Stimulated activated CD4-positive, alpha-beta T cell treated with anti-CD3 and anti-CD28 coated beads, TNF-alpha, amount 100 ng/mL, for 24 hours (primary cell): Measurements from ENCODE around the gene TRAP1.
"Not testable (repeated sequence)": the region's sequence is repeated elsewhere in the genome, so short reads cannot be mapped to it uniquely, and the experiment has no call there.

Experiments
- DNase-seq, 3 experiments: peaks; one replicate each; pipeline ENCODE4 v3.0.0-alpha.2; 2020; ENCODE audit warnings: low read depth in 3 of 3

The TRAP1 gene

GRCh38 chr16:3611146-3611975, 106.0 kb downstream of the TRAP1 start, which contains the start of gene SLX4:
Gene SLX4 (minus strand): TSS chr16:3611606. CDS start chr16:3608964, 2,642 bp downstream.
- DNase-seq: peak; percentile 76 to 87 (median 78)

DNA sequence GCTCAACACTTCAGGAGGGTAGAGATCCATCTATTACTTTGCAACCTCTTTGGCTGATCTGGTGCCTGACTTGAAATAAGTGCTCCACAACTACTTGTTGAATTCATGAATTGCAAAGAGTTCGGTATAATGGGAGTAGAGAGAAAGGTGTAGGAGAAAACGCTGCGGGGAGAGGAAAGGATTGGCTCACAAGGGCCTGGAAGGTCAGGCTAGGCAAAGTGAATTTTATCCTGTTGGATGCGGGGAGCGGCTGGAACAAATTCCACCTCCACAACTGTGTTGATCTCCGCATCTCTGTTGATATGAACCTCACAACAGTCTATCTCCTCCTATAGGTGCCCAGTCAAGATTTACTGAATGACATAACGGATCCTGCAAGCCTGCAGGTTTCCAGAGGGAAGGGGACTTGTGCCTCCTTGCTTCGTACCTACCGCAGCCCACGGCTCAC, 106.6 kb downstream of the TRAP1 start:
- DNase-seq: no peak

DNA sequence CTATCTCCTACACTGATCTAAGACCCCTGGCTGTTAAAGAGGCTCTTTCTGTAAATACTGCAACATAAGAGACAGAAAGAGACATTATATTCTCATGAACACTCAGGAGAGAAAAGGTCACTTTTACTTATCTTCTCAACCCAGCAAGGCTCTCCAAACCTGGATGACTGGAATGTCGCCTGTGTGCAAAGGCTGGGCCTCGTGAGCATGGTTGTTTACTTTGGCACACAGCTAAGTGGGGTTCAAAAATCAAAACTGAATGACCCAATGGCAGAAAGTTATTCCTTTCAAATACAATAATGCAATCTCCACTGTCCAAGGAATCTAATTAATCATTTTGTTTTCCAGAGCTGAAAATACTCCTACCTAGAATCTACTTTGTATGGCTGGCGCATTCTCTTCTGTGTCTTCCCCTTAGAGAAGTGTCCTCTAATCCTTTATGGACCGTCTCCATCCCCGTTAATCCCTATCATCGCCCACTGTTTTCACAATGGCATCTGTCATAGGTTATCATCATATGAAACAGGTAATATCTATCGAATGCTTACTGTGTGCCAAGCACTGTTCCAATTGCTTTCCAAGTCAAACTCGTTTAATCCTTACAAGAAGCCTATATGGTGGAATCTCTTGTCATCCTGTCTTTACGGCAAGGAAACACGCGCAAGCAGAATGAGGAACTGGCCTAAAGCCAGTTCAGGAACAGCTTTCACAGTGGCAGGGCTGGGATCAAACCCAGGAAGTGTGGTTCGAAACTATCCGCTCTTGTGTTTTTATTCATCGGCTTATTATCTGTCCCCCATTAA, 107.2 kb downstream of the TRAP1 start:
- no peak for DNase-seq

DNA sequence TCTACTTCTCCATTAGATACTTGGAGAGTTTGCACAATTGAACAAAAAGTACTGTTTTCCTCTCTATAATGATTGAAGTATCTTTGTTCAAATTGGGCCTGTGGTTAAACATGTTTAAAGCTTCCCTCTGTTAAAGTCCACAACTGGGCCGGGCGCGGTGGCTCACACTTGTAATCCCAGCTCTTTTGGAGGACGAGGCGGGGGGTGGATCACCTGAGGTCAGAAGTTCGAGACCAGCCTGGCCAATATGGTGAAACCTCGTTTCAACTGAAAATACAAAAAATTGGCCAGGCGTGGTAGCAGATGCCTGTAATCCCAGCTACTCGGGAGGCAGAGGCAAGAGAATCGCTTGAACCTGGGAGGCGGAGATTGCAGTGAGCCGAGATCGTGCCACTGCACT, 108.3 kb downstream of the TRAP1 start:
- DNase-seq: not testable (repeated sequence)

- no peak for DNase-seq
These were observed 109.3 kb downstream of the TRAP1 start for GRCh38 chr16:3608069-3608468.
